D341Med (cell line): ENCODE data around the gene HOTAIR.

ENCODE experiments used
- DNase-seq: peaks from one replicate; pipeline ENCODE4 v3.0.0; 2012; ENCODE audit warnings: low spot score

Gene HOTAIR

GRCh38 chr12:53986686-53987483, 12.1 kb upstream of the HOTAIR start:
- DNase-seq = no peak

- DNase-seq = no peak
These were observed 11.4 kb upstream of the HOTAIR start for GRCh38 chr12:53985994-53986685.

GRCh38 chr12:53985692-53985993, 10.9 kb upstream of the HOTAIR start:
- DNase-seq = no peak

- DNase-seq = peak; percentile 92
These were observed 10.3 kb upstream of the HOTAIR start, which contains the start of gene HOXC10 for GRCh38 chr12:53984901-53985691. Gene HOXC10 (plus strand): TSS chr12:53985146. CDS start chr12:53985260, 114 bp downstream.

- no peak for DNase-seq
These were observed 9.3 kb upstream of the HOTAIR start for GRCh38 chr12:53983950-53984572.

DNA sequence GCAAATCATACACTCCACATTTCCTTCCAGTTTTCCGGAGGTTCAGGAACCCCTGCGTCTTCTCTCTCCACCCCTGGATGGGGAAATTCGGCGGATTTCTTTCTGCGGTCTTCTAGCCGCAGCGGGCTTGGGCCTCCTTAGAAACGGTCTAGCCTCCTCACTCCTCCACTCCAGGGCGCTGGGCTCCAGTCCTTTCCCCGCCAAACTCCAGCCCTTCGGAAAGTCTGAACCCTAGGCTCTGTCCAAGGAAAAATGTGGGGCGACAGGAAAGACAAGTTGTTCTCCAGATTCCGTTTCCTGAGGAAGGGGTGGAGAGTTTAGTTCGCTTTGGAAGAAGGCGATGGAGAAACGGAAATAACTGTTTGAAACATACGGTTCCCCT, 8.8 kb upstream of the HOTAIR start:
- no peak for DNase-seq

DNA sequence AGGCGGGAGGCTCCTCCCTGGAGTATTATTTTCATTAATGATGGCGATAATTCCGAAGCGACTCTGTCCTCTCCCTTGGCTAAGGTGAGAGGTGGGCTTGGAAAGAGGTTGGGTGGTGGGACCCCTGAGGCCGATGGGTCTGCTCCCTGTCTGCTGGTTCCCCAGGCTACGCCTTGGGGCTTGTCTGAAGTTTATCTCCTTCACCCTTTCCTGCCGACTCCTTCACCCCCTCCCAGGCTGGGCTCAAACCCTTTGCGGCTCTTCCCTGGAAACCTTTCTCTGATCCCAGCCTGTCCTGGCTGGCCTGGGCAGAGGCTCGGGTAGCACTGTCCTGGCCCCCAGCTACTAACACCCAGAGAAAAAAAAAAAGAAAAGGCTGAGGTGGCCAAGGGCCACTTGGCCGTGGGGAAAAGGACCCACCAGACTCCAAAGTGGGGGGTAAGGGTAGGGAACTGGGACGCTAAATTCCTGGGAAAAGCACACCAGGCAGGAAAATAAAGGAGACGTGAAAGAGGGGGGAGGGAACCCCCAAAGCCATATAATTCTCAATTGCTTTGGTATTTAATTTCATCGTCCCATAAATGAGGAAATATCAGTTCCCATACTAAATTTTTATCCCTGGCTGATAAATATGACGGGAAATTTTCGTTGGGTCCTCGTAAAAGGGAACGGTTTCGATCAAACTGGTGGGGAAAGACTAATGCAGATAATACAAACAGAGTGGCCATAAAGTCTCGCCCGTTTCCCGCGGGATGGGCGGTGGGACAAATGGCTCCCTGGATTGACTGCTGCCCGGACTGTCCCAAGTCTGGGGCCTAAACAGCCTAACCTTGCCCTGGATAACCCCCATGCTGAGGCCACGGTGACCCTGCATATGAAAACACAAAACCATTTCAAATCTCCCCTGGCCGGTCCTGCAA, 8.2 kb upstream of the HOTAIR start:
- no peak for DNase-seq

GRCh38 chr12:53981634-53982565, 7.1 kb upstream of the HOTAIR start:
- no peak for DNase-seq

GRCh38 chr12:53980802-53981496, 6.2 kb upstream of the HOTAIR start:
- DNase-seq = no peak

DNA sequence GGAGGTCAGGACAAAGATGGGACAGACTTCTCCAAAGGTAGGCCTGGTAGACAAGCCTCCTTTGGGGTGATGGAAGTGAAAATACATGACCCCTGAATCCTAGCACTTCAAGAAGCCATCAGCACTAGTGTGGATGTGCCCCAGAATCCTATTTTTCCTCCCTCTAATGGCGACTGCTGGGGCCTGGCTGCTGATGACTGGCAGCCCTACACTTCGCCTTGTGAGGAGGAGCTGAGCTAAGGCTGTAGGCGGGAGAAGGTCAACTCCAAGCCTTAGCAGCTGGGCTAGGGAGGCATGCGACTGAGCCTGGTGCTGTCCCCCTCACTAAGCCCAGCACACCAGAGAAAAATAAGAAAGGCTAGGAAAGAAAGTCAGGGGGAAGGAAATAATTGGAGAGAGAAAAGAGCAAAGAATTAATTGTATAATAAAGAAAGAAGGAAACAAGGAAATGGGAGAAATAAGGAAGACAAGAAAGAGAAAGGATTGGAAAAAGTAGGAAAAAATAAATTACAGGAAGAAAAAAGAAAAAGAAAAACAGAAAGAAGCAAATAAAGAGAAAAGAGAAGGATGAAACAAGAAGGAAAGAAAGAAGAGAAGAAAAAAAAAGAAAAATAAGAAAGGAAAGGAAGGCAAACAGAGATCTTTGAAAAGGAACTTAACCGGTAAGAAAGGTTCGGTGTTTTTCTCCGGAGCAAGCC, 5.5 kb upstream of the HOTAIR start:
- DNase-seq = no peak

DNA sequence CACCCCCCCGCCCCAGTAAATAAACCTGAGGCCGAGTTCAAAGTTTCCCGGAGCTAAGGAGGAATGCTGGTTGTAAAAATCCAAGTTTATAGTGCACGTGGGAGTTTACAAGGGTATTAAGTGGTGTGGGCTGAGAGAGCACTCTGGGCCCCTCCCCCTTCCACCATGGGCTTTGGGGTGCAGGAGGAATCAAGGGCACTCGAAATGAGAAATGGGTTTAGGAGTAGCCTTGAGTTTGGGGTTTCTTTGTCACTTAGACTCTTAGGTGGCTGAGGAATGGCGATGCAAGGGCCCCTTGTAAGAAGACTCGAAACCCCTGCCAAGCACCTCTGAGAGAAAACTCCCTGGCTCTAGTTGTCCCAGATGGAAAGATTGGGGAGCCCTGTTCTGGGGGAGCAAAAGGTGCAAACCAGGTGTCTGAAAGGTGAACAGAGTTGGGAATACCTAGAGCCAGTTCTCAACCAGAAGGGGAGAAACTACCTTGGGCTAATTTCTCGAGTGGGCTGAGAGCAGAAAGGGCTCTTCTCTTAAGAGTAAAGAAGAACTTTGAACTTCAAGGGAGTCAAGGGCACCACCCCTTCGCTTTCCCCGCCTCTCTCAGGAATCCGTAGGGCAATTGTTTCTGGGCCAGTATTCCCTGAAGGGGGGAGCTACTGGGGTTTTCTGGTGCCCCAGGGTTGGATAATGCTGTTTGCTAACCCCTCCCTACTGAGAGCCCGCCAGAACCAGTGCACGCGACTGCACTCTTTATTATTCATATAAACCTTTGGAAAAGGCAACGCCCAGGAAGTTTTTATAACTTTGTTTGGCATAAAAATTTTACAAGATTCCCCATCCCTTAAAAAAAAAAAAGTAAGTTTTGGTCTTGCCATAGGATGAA, 4.0 kb upstream of the HOTAIR start:
- no peak for DNase-seq

DNA sequence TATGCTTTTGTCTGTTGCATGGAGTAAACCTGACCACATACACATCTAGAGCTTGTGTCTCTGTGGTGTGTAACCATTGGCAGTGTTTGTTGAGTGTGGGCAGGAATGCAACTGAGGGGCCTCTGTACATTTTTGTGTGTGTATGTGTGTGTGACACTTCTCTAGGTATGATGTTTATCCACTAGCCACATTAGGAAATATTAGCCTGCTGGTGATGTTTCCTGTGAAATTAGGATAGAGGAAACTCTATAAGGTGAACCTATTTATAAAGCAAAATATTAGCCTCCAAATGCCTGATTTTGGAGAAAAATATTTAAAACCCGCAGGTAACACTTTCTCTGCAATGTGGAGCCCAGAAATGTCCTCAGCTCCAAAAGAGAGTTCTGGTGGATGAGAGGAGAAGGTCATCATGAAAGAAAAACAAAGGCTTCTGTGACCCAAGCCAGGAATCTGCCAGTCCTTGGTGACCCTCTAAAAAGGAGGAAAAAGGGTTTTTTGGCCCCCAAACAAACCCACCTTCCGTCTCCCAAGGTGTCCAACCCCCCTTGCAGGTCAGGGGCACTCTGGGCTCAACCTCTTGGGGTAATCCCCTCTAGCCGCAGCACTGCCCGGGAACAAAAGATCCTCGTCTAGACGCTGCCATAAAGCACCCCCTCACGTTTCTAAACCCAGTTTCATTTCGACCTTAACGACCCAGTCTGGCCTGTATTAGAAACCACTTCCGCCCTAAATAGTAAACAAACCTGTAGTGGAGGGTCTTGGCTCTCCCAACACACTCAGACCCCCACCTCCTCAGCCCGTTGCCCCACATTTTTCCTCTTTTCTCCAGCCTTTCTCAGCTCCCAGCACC, 3.1 kb upstream of the HOTAIR start:
- DNase-seq = no peak

DNA sequence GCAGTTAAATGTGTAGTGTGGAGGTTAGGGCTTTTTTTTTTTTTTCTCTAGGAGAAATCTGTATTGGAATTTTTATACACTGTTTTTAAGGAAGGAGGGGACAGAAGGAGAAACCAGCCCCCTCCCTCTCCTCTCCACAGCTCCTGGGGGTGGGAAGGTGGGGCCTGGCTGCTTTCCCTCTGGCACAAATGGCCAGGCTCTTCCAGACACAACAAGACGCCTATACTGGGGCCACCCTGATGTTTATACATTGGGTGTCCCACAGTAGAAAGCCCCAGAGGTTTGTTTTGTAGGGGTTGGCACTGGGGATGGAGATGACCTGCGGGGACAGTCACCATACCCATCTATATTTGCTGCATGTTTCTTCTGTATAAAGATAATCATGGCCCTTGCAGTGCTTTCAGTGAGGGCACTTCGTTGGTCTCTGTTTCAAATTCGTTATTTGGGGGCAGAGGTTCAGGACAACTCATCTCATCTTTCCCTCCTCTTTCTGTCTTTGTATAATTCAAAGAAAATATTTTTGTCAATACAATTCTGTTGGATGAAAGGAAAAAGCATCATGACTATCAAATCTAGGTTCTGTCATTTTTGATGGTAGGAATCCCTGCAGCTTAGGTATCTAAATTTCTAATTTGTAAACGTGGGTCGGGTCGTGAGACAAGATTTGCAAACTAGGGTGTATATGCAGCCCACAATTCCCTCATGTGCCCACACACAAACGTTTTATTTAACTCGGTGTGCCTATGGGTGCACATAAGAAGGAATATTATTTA, 2.3 kb upstream of the HOTAIR start:
- DNase-seq = no peak

GRCh38 chr12:53976172-53976822, 1.5 kb upstream of the HOTAIR start:
- DNase-seq = no peak

DNA sequence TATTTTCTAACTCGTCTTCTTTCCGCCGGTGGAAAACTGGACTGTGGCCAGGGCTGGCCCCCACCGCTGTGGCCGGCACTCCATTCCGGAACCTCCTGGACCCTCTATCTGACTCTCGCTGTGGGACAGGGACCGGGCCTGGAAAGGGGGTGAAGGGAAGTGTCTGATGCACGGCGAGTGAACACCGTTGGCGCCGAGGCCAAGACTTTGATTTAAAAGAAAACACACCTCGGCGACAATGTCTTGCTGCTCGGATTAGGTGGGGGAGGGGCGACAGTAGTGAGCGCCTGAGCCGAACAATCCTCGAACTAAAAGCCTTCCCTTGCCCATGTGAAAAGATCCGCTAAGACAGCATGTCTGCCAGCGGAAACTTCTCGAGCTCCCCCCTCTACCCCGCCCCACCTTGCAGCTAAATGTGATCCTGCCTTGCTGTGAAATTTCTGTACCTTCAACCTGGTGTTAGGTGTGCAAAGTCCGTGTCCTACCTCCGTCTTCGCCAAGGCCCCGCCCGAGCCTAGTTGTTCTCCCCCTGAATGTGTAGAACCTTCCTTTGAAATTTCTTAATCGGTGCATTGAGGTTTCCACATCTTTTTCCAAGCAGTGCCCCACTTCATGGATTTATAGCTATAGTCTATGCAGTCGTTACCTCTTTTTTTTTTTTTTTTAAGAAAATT, 862 bp upstream of the HOTAIR start:
- DNase-seq = no peak
